EH (cell line): ENCODE results near the gene RYR1.
A peak's percentile ranks its signal among the peaks of the same experiment; 100 is the strongest.
"Not testable (repeated sequence)": the region's sequence is repeated elsewhere in the genome, so short reads cannot be mapped to it uniquely, and the experiment has no call there.

Experiments
- DNase-seq: peaks from one replicate; pipeline ENCODE4 v3.0.0-alpha.2; 2015; ENCODE audit warnings: low read depth

RYR1 gene

DNA sequence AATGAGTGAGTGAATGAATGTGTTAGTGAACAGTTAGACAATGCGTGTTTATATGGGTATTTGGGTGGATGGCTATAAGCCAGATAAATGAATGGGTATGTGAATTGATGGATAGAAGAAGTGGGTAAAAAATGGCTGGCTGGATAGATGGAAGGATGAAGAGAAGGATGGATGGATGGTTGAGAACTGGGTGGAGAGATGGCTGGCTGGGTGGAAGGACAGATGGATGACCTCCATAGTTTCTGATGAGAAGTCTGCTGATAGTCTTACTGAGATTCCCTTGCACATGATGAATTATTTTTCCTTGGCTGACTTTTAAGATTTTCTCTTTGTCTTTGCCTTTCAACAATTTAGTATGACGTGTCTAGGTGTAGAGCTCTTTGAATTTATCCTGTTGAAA, 57.4 kb downstream of the RYR1 start:
- no peak for DNase-seq

DNA sequence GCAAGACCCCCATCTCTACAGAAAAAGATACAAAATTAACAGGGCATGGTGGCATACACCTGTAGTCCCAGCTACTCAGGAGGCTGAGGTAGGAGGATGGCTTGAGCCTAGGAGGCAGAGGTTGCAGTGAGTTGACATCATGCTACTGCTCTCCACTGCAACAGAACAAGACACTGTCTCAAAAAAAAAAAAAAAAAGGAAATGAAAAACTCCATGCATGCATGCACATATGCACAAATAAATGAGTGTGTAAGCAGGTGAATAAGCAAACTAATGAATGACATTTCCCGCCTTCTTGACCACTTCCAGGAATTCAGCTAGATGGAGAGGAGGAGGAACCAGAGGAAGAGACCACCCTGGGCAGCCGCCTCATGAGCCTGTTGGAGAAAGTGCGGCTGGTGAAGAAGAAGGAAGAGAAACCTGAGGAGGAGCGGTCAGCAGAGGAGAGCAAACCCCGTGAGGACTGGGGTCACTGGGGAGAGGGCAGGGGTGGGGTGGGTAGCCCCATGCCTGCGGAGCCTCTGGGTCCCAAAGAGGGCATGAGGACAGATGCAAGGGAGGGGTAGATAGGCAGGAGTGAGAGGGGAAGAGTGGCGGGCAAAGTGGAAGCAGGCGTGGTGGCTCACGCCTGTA, 58.8 kb downstream of the RYR1 start:
- no peak for DNase-seq

DNA sequence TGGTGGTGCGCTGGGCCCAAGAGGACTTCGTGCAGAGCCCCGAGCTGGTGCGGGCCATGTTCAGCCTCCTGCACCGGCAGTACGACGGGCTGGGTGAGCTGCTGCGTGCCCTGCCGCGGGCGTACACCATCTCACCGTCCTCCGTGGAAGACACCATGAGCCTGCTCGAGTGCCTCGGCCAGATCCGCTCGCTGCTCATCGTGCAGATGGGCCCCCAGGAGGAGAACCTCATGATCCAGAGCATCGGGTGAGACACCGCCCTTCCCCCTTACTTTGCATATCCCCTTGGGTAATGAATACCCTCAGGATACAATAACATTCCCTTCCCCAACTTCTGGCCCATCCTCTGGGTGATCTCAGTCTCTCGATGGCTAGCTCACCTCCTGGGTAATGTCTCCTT, 60.9 kb downstream of the RYR1 start:
- DNase-seq, result no peak

DNA sequence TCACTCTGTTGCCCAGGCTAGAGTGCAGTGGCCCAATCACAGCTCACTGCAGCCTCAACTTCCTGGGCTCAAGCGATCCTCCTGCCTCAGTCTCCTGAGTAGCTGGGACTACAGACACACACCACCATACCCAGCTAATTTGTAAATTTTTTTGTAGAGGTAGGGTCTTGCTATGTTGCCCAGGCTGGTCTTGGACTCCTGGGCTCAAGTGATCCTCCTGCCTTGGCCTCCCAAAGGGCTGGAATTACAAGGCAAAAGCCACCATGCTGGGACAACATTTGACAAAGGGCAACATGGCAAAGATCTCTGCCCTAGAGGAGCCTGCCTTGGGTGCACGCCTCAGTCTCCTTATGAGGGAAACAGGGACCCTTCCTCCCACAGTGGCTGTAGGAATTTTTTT, 61.9 kb downstream of the RYR1 start:
- DNase-seq, result not testable (repeated sequence)

DNA sequence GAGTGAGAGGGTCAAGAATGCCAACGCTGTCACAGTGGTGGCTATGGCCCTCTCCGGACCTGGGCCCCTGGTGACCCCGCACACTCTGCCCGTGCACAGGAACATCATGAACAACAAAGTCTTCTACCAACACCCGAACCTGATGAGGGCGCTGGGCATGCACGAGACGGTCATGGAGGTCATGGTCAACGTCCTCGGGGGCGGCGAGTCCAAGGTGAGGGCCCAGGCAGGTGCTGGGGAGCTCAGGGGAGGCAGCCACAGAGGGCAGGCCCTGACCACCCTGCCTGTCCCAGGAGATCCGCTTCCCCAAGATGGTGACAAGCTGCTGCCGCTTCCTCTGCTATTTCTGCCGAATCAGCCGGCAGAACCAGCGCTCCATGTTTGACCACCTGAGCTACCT, 62.6 kb downstream of the RYR1 start:
- no peak for DNase-seq

DNA sequence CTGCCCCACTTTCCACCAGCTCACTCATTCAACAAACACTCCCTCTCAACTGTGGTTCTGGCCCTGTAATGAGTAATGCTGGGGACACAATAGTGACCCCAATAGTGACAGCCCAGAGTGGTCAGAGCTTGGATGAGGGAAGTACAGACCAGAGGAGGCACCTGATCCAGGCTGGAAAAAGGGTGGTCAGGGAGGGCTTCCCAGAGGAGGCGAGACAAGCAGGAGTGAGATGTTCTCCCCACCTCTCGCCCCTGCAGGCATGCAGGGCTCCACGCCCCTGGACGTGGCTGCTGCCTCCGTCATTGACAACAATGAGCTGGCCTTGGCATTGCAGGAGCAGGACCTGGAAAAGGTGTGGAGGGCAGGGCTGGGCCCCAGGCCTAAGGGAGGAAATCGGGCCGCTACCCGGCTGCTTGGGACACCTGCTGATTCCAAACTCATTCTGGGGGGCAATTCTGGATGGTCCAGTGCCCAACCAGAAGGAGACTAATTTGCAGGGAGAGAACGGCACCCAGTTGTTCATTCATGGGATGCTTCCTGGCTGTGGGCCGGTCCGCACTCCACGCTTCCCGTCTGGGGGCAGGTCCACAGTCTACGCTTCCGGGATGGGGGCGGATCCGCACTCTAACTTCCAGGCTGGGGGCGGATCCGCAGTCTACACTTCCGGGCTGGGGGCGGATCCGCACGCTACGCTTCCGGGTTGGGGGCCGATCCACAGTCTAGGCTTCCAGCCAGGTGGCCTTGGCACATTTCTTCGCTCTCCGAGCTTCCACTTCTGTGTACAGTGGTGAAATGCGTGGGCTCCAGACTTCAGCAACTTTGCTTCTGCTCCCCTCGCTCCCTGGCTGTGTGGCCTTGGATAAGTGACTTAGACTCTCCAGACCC, 63.4 kb downstream of the RYR1 start:
- DNase-seq, result no peak

DNA sequence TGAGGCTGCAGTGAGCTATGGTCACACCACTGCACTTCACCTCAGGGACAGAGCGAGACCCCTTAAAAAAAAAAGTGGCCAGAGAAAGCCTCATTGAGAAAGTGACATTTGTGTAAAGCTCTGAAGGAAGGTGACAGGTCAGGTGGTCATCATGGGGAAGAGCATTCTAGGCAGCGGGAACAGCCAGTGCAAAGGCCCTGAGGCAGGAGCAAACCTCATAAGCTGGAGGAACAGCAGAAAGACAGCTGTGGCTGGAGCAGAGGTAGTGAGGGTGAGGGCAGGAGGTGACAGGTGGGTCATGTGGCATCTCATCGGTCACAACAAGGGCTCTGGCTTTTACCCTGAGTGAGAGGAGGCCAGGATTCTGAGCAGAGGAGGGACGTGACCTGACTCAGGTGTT, 64.4 kb downstream of the RYR1 start:
- no peak for DNase-seq

DNA sequence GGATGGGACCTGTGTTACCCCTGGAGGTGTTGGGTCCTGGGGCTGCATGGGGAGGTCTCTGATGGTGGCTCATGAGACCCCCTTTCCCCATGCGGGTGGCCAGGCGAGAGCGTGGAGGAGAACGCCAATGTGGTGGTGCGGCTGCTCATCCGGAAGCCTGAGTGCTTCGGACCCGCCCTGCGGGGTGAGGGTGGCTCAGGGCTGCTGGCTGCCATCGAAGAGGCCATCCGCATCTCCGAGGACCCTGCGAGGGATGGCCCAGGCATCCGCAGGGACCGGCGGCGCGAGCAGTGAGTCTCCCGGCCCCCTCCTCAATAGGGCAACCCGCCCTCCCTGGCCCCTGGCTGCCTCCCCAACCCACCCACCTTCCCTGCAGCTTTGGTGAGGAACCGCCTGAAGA, 66.0 kb downstream of the RYR1 start:
- DNase-seq, result no peak

DNA sequence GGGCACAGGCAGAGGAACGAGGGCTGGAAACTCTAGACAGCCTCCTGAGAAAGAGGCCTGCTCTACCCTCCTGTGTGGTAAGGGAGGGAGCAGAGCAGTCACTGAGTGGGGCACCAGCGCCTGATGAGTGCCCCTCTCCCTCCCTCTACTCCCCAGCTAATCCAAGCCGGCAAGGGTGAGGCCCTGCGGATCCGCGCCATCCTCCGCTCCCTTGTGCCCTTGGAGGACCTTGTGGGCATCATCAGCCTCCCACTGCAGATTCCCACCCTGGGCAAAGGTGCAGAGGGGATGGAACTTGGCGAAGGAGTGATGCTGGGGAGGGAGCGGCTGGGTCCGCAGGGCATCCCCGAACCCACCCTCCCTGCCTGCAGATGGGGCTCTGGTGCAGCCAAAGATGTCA, 67.0 kb downstream of the RYR1 start:
- DNase-seq, result no peak

DNA sequence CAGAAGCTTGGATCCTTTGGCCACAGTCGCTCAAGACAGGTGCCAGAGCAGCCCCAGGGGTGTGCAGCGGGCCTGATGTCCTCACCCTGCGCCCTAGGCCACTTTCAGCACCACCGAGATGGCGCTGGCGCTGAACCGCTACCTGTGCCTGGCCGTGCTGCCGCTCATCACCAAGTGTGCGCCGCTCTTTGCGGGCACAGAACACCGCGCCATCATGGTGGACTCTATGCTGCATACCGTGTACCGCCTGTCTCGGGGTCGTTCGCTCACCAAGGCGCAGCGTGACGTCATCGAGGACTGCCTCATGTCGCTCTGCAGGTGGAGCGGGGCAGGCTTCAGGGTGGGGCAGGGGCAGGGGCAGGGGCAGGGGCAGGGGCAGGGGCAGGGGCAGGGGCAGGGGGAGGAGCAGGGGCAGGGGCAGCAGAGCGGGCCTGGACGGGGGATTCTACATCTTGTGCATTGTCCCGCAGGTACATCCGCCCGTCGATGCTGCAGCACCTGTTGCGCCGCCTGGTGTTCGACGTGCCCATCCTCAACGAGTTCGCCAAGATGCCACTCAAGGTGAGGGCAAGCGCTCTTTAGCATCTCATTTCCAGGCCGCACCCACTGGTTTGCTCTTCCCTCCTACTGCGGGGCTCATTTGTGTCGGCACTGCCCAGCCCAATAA, 69.1 kb downstream of the RYR1 start:
- no peak for DNase-seq

DNA sequence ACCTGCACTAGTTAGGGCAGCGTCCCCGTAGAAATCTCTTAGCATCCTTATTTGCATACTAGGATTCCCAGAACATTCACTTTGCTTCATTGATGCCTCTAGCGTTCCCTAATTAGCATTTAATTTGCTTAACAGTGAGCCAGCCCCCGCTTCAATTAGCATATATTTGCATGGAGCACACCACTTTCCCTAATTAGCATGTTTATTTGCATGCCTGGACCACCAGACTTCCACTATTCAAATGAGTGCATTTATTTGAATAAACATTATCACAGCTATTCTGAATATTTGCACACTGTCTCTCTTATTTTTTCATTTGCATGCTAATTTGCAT, 69.6 kb downstream of the RYR1 start:
- DNase-seq, result no peak

DNA sequence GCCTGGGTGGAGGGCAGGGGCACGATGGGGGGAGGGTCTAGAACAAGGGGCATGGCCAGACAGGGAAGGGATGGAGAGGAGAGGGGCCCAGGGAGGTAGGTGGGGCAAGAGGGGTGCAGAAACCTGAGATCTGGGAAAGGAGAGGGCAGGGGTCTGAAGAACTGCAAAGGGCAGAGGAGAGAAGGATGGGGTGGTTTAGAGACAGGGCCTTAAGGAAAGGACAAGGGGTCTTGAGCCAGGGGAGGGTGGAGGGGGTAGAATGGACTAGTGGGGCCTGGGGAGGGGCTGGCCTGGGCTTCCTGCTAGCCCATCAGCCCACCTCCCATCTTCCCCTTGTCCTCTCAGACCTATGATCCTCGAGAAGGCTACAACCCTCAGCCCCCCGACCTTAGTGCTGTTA, 72.5 kb downstream of the RYR1 start:
- no peak for DNase-seq

DNA sequence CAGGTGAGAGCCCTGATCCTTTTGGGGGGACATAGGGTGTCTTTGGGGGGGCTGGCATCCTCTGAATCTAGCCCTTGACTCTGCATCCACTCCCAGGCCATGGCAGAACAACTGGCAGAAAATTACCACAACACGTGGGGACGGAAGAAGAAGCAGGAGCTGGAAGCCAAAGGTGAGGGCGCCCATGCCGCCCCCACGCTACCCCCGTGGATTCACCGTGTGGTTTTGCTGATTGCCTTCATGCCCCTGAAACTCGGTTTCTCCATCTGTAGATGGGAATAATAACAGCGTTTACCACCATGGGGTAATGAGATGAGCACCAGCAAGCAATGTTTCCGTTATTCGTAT, 72.9 kb downstream of the RYR1 start:
- no peak for DNase-seq

DNA sequence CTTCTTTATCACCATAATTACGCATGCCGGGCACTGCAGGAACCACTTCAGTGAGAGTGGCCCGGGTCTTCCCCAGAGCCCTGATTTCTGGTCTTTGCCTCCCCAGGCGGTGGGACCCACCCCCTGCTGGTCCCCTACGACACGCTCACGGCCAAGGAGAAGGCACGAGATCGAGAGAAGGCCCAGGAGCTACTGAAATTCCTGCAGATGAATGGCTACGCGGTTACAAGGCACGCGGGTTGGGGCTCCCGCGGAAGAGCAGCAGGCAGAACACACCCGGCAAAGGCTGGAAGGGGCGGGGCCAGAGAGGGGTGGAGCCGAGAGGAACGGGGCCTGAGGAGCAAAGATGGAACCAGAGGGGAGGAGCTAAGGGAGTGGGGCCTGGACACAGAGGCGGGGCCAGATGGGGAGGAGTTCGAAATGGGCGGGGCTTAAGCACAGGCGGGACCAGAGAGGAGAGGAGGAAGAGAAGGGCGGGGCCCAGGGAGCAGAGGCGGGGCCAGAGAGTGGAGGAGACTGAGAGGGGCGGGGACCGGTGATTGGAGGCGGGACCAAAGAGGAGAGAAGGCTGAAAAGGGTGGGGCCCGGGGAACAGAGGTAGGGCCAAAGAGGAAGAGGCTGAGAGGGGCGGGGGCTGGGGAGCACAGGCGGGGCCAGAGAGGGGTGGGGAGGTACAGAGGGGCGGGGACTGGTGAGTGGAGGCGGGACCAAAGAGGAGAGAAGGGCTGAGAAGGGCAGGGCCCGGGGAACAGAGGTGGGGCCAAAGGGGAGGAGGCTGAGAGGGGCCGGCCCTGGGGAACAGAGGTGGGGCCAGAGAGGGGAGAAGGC, 73.4 kb downstream of the RYR1 start:
- peak; percentile 75 for DNase-seq

DNA sequence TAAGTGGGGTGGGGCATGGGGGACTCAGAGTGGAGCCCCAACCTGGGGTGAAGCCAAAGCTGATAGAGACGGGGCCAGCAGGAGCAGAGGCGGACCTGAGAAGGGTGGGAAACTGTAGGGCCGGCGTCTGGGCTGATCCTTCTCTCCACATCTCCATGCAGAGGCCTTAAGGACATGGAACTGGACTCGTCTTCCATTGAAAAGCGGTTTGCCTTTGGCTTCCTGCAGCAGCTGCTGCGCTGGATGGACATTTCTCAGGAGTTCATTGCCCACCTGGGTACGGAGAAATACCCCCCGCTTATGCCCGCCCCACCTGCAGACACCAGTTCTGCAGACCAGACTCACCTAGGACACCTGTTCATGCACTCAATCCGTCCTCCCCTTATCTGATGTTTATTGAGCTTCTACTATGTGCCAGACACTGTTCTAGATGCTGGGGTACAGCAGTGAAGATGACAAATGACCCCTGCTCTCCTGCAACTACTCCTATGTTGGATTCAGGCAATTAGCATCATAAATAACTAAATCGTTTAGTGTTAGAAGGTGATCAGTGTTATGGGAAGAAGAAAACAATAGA, 74.1 kb downstream of the RYR1 start:
- DNase-seq, result no peak

DNA sequence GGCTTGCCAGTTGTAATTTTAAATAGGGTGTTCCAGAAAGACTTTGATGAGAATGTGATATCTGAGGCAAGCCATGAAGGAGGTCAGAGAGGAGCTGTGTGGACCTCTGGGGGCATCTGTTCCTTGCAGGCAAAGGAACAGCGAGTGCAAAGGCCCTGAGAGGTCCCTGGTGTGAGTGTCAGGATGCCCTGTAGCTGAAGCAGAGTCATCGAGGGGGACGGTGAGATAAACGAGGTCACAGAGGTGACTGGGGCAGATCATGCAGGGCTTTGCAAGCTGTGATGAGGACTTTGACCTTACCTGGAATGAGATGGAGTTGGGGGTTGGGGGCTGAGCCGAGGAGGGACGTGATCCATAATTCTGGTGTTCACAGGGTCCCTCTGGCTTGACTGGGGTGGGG, 75.0 kb downstream of the RYR1 start:
- no peak for DNase-seq

DNA sequence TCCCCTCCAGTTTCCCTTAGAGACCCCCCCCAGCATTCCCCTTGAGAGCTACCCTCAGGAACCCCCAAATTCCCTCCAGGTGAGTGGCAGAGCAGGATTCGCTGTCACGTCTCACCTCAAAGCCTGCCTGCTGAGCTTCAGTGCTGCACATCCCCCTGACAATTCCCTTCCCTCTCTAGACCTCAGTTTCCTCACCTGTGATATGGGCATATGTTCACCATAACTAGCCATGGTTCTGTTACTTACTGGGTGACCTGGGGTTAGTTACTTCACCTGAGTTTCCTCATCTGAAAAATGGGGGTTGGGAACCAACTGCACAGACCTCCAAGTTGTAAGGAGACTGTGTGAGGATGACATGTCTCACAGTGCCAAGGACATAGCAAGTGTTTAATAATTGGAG, 75.5 kb downstream of the RYR1 start:
- no peak for DNase-seq

DNA sequence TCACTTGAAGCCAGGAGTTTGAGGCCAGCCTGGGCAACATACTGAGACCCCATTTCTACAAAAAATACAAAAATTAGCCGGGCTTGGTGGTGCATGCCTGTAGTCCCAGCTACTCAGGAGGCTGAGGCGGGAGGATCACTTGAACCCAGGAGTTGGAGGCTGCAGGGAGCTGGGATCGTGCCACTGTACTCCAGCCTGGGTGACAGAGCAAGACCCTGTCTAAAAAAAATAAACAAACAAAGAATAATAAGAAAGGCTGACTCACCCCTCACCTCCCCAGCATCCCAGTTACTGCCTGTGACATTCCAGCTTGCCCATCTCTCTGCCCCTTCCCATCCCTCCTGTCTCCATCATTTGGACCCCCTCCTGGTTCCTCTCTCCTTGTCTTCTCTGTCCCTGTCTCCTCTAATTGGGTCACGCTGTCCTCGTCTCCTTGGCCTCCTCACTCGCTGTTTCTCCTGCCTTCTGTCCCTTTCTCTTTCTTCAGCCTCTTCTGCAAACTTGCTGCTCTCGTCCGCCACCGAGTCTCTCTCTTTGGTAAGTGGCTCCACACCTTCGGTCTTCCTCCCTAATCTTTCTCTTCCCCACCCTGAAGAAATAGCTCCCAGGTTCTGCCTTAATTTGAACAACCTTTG, 77.7 kb downstream of the RYR1 start:
- no peak for DNase-seq

DNA sequence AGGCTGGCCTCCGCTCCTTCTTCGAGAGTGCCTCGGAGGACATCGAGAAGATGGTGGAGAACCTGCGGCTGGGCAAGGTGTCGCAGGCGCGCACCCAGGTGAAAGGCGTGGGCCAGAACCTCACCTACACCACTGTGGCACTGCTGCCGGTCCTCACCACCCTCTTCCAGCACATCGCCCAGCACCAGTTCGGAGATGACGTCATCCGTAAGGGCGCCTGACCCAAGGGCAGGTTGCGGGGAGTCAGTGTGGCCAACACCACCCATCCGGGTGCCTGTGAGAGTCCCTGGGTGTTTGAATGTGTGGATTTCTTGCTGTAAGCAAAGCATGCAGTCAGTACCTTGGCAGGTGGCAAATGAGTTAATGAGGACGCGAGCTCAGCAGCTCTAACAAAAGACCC, 78.8 kb downstream of the RYR1 start:
- DNase-seq, result no peak

DNA sequence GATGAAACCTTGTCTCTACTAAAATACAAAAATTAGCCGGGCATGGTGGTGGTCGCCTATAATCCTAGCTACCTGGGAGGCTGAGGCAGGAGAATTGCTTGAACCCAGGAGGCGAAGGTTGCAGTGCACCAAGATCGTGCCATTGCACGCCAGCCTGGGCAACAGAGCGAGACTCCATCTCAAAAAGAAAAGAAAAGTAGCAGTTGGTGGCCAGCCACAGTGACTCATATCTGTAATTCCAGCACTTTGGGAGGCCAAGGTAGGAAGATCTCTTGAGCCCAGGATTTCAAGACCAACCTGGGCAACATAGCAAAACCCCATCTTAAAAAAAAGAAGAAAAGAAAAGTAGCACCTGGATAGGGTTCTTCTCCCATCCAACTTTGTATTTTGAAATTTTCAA, 79.7 kb downstream of the RYR1 start:
- DNase-seq, result not testable (repeated sequence)

DNA sequence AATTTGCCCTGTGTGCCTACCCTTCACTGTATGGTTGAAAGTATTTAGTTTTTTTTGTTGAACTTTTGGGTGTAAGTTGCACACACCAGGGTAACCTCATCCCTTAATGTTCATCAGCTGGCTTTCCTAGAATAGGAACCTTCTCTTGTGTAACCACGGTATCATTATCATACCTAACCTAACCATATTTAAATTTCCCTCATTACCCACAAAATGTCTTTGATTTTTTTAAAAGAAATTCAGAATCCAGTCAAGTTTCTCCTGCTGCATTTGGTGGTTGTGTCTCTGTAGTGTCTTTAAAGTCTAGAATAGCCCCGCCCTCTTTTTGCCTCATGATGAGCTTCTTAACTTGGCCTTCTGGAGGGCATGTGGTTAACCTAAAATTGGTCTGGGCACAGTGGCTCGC, 80.3 kb downstream of the RYR1 start:
- no peak for DNase-seq
